K562 (cell line): ENCODE data around the gene FAM149B1. TPM values are rescaled to one million over a fixed set of nuclear protein-coding genes. Genes with fewer than 3 reads are reported as not detected.

Experiments
- BHLHE40 ChIP-seq: IDR thresholded peaks from 2 replicates; pipeline ENCODE4 v1.6.1; 2011; ENCODE audit warnings: low read length, improper control_type of control experiment
- ELF2 ChIP-seq: fragments of 250-450 bp; sonication (Bioruptor Pico); IDR thresholded peaks from 2 replicates; pipeline ENCODE4 v1.5.0; 2021; ENCODE audit warnings: mild to moderate bottlenecking
- HDAC6 ChIP-seq: IDR thresholded peaks from 2 replicates; pipeline ENCODE4 v1.6.1; 2012; ENCODE audit warnings: low read depth, mild to moderate bottlenecking, control low read depth, inconsistent platforms, low read length, moderate library complexity
- MTA2 ChIP-seq: fragments of 450-650 bp; IDR thresholded peaks from 2 replicates; pipeline ENCODE4 v1.6.1; 2016; ENCODE audit warnings: low read depth
- PHB2 ChIP-seq: fragments of 450-650 bp; IDR thresholded peaks from 2 replicates; pipeline ENCODE4 v1.6.1; 2017; ENCODE audit warnings: low read depth
- POLR2G ChIP-seq: fragments of 200-400 bp; formaldehyde crosslinking; IDR thresholded peaks from 2 replicates; pipeline ENCODE4 v1.6.1; 2017; ENCODE audit warnings: low read depth, mild to moderate bottlenecking, antibody characterized with exemption, low read length, moderate library complexity
- SMARCA5 ChIP-seq: fragments of 450-650 bp; IDR thresholded peaks from 2 replicates; pipeline ENCODE4 v1.6.1; 2016
- SMARCC2 ChIP-seq: fragments of 450-650 bp; IDR thresholded peaks from 2 replicates; pipeline ENCODE4 v1.6.1; 2017; ENCODE audit warnings: antibody characterized with exemption, moderate library complexity, mild to moderate bottlenecking, low read depth
- ZFPM2 ChIP-seq: fragments of 250-450 bp; sonication (Bioruptor Pico); IDR thresholded peaks from 2 replicates; pipeline ENCODE4 v1.5.1; 2022; ENCODE audit warnings: mild to moderate bottlenecking
- ZNF408 ChIP-seq: fragments of 250-450 bp; sonication (Bioruptor Pico); IDR thresholded peaks from 2 replicates; pipeline ENCODE4 v1.4.0; 2020; ENCODE audit warnings: low read depth, mild to moderate bottlenecking, moderate library complexity
- polyA plus RNA-seq, 8 experiments: library from polyadenylated mRNA; depleted of rRNA in 4 of 8; stranded (reverse) in 5 of 8; unstranded in 3 of 8; fragments of >200 nt; fragmentation: Nextera tagmentation in 2 of 8; fragmentation: Illumina TruSeq in 1 of 8; extraction: Ambion mirVana in 2 of 8; extraction: Trizol in 1 of 8; gene quantifications; 2 replicates each; pipeline versions ENCODE4 v1.2.1 to v1.2.3, GENCODE V29; 2011 to 2014; ENCODE audit warnings: inconsistent platforms in 1 of 8, missing spikeins in 1 of 8
- total RNA-seq, 7 experiments: library from RNA; depleted of rRNA in 6 of 7; stranded (reverse); fragments of >200 nt in 6 of 7; fragmentation: Illumina TruSeq in 2 of 7; extraction: Trizol in 2 of 7; gene quantifications; 2 replicates each; pipeline versions ENCODE4 v1.2.1 to v1.2.3, GENCODE V29; 2011 to 2021; ENCODE audit warnings: low replicate concordance in 1 of 7
- TF ChIP-seq, protein P1 (sequence below): fragments of 200-400 bp; formaldehyde crosslinking; IDR thresholded peaks from 2 replicates; pipeline ENCODE4 v1.6.1; 2017; ENCODE audit warnings: mild to moderate bottlenecking, low read depth, low read length, moderate library complexity
- TF ChIP-seq, protein P2 (sequence below): fragments of 450-650 bp; IDR thresholded peaks from 2 replicates; pipeline ENCODE4 v1.7.1; 2018; ENCODE audit warnings: mild to moderate bottlenecking, low read depth; ENCODE audit not compliant: partially characterized antibody
- TF ChIP-seq, protein P3 (sequence below), 2 experiments: fragments of 450-650 bp; conservative IDR thresholded peaks; 2 replicates each; pipeline ENCODE4 v1.6.1; 2017; ENCODE audit warnings: mild to moderate bottlenecking in 2 of 2, moderate library complexity in 2 of 2
- TF ChIP-seq, protein P4 (sequence below): IDR thresholded peaks from 2 replicates; pipeline ENCODE4 v1.6.1; 2011; ENCODE audit warnings: borderline replicate concordance, low read depth, mild to moderate bottlenecking, moderate library complexity, low read length; ENCODE audit not compliant: insufficient read depth, poor library complexity, severe bottlenecking
- TF ChIP-seq, protein P5 (sequence below): sonication (generic); formaldehyde crosslinking; IDR thresholded peaks from 2 replicates; pipeline ENCODE4 v1.8.0; 2022; ENCODE audit warnings: mild to moderate bottlenecking, missing genetic modification reagents

The FAM149B1 gene
- total and polyA plus RNA-seq, 9 of the 15 experiments (the other 6 are each of a cell fraction or from before 2014, with no cell fraction given), result 4.2 to 18.5 (median 9.3) TPM

DNA sequence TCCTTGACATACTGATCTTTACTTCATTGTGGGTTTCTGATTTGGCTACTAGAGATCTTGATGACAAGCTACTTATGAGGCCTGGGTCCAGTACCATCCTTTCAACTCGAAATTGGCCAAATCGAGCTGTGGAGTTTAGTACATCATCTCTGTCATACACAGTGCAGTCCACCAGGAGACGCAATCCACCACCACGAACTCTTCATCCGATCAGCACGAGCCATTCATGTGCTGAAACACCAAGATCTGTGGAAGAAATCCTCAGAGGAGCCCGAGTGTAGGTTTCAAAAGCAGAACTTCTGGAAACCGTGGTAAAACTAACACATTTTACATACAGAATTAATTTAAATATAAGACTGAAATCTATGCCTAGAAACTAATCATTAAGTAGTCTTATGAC is 65.0 kb downstream of the FAM149B1 start (continued):
- TF ChIP-seq, protein P1, sequence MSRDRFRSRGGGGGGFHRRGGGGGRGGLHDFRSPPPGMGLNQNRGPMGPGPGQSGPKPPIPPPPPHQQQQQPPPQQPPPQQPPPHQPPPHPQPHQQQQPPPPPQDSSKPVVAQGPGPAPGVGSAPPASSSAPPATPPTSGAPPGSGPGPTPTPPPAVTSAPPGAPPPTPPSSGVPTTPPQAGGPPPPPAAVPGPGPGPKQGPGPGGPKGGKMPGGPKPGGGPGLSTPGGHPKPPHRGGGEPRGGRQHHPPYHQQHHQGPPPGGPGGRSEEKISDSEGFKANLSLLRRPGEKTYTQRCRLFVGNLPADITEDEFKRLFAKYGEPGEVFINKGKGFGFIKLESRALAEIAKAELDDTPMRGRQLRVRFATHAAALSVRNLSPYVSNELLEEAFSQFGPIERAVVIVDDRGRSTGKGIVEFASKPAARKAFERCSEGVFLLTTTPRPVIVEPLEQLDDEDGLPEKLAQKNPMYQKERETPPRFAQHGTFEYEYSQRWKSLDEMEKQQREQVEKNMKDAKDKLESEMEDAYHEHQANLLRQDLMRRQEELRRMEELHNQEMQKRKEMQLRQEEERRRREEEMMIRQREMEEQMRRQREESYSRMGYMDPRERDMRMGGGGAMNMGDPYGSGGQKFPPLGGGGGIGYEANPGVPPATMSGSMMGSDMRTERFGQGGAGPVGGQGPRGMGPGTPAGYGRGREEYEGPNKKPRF, result no peak
- TF ChIP-seq SMARCC2 (no peak), SMARCA5 (no peak), POLR2G (no peak), ZFPM2 (CRISPR knock-in tag) (no peak), PHB2 (no peak), ZNF408 (no peak), BHLHE40 (peak; percentile 90), ELF2 (CRISPR knock-in tag) (no peak), MTA2 (no peak), HDAC6 (no peak)
- TF ChIP-seq, protein P2, sequence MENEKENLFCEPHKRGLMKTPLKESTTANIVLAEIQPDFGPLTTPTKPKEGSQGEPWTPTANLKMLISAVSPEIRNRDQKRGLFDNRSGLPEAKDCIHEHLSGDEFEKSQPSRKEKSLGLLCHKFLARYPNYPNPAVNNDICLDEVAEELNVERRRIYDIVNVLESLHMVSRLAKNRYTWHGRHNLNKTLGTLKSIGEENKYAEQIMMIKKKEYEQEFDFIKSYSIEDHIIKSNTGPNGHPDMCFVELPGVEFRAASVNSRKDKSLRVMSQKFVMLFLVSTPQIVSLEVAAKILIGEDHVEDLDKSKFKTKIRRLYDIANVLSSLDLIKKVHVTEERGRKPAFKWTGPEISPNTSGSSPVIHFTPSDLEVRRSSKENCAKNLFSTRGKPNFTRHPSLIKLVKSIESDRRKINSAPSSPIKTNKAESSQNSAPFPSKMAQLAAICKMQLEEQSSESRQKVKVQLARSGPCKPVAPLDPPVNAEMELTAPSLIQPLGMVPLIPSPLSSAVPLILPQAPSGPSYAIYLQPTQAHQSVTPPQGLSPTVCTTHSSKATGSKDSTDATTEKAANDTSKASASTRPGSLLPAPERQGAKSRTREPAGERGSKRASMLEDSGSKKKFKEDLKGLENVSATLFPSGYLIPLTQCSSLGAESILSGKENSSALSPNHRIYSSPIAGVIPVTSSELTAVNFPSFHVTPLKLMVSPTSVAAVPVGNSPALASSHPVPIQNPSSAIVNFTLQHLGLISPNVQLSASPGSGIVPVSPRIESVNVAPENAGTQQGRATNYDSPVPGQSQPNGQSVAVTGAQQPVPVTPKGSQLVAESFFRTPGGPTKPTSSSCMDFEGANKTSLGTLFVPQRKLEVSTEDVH, result no peak
- TF ChIP-seq, protein P3, sequence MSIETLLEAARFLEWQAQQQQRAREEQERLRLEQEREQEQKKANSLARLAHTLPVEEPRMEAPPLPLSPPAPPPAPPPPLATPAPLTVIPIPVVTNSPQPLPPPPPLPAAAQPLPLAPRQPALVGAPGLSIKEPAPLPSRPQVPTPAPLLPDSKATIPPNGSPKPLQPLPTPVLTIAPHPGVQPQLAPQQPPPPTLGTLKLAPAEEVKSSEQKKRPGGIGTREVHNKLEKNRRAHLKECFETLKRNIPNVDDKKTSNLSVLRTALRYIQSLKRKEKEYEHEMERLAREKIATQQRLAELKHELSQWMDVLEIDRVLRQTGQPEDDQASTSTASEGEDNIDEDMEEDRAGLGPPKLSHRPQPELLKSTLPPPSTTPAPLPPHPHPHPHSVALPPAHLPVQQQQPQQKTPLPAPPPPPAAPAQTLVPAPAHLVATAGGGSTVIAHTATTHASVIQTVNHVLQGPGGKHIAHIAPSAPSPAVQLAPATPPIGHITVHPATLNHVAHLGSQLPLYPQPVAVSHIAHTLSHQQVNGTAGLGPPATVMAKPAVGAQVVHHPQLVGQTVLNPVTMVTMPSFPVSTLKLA (conservative IDR thresholded peaks at IDR 0.05), result peak; percentile 31; a peak in 2 of 4 replicates
- TF ChIP-seq, protein P4, sequence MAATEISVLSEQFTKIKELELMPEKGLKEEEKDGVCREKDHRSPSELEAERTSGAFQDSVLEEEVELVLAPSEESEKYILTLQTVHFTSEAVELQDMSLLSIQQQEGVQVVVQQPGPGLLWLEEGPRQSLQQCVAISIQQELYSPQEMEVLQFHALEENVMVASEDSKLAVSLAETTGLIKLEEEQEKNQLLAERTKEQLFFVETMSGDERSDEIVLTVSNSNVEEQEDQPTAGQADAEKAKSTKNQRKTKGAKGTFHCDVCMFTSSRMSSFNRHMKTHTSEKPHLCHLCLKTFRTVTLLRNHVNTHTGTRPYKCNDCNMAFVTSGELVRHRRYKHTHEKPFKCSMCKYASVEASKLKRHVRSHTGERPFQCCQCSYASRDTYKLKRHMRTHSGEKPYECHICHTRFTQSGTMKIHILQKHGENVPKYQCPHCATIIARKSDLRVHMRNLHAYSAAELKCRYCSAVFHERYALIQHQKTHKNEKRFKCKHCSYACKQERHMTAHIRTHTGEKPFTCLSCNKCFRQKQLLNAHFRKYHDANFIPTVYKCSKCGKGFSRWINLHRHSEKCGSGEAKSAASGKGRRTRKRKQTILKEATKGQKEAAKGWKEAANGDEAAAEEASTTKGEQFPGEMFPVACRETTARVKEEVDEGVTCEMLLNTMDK, result no peak
- TF ChIP-seq, protein P5, sequence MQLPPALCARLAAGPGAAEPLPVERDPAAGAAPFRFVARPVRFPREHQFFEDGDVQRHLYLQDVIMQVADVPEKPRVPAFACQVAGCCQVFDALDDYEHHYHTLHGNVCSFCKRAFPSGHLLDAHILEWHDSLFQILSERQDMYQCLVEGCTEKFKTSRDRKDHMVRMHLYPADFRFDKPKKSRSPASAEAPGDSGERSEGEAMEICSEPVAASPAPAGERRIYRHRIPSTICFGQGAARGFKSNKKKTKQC (CRISPR knock-in tag), result no peak
